HepG2 (cell line): Measurements from ENCODE around the gene INHBB. TPM values are rescaled to one million over a fixed set of nuclear protein-coding genes. Genes with fewer than 3 reads are reported as not detected.

Experiments used
- ATAC-seq: fragments of 200-7000 bp; cut with Tn5 transposase; 3 replicates; pipeline ENCODE4 v1.9.1; 2020; ENCODE audit warnings: mild to moderate bottlenecking, moderate library complexity
- BruUV-seq: library from RNA; stranded (reverse); fragments of 400-500 nt; replicated peaks from 2 replicates; lab custom pipeline; 2021; lab: Mats Ljungman, UMichigan
- CTCF ChIA-PET: fragments of 300-600 bp; formaldehyde crosslinking; extraction: SDS; loops from one replicate; lab custom pipeline; 2021; ENCODE audit warnings: low total read pairs, inconsistent platforms, low intra/inter-chr PET ratio; lab: Yijun Ruan, JAX
- POLR2A ChIA-PET: fragments of 350-600 bp; sonication (Branson Sonifier 250); formaldehyde crosslinking; loops from one replicate; lab custom pipeline; 2020; ENCODE audit warnings: antibody characterized with exemption, inconsistent platforms; lab: Yijun Ruan, JAX
- DNase-seq: peaks from one replicate; pipeline ENCODE4 v3.0.0-alpha.2; 2015; ENCODE audit warnings: low spot score
- FAIRE-seq: peaks from 3 replicates; lab custom pipeline; 2011; peaks lifted over from hg19 to GRCh38; lab: Jason Lieb, UNC
- H2AFZ ChIP-seq: one replicate; pipeline ENCODE4 v1.6.1; 2011; ENCODE audit warnings: low read length, inconsistent platforms
- H3K27ac ChIP-seq: fragments of 300-600 bp; 3 replicates; pipeline ENCODE4 v1.8.0; 2011; ENCODE audit warnings: mixed run types, mild to moderate bottlenecking, mixed read lengths, low read length, inconsistent platforms; ENCODE audit not compliant: insufficient read depth; ENCODE audit errors: extremely low read length
- H3K27me3 ChIP-seq, 2 experiments: fragments of 200-600 bp in 1 of 2; 2 replicates in 1 of 2; 3 replicates in 1 of 2; pipeline versions ENCODE4 v1.6.0 to v1.8.0; 2011; ENCODE audit warnings: low read length in 2 of 2, mild to moderate bottlenecking in 2 of 2, moderate library complexity in 2 of 2, inconsistent platforms in 1 of 2; ENCODE audit not compliant: insufficient read depth in 2 of 2, control insufficient read depth in 1 of 2
- H3K36me3 ChIP-seq, 2 experiments: fragments of 200-600 bp in 1 of 2; replicated peaks in 1 of 2; 2 replicates in 1 of 2; 3 replicates in 1 of 2; pipeline versions ENCODE4 v1.5.1 to v1.8.0; 2011; ENCODE audit warnings: low read length in 2 of 2, inconsistent platforms in 1 of 2; ENCODE audit not compliant: insufficient read depth in 2 of 2, control insufficient read depth in 1 of 2
- H3K4me1 ChIP-seq: 2 replicates; pipeline ENCODE4 v1.5.1; 2012; ENCODE audit warnings: low read length, inconsistent platforms; ENCODE audit not compliant: insufficient read depth
- H3K4me2 ChIP-seq: 2 replicates; pipeline ENCODE4 v1.6.0; 2011; ENCODE audit warnings: low read depth, low read length, inconsistent platforms
- H3K4me3 ChIP-seq, 3 experiments: fragments of 200-600 bp in 1 of 3; sonication (generic), shearing (Covaris generic) in 1 of 3; replicated peaks in 1 of 3; 2 replicates each; pipeline ENCODE4 v1.5.1; 2011 to 2016; ENCODE audit warnings: low read length in 3 of 3, inconsistent platforms in 2 of 3, low read depth in 2 of 3, mild to moderate bottlenecking in 2 of 3, control low read depth in 1 of 3, mixed read lengths in 1 of 3; ENCODE audit not compliant: insufficient read depth in 1 of 3
- H3K79me2 ChIP-seq: one replicate; pipeline ENCODE4 v1.6.1; 2011; ENCODE audit warnings: low read length, inconsistent platforms; ENCODE audit not compliant: insufficient read depth
- H3K9ac ChIP-seq: 2 replicates; pipeline ENCODE4 v1.6.0; 2011; ENCODE audit warnings: mild to moderate bottlenecking, low read depth, low read length, inconsistent platforms; ENCODE audit not compliant: insufficient read depth
- H3K9me3 ChIP-seq: 2 replicates; pipeline ENCODE4 v1.5.1; 2012; ENCODE audit warnings: mild to moderate bottlenecking, low read length
- H4K20me1 ChIP-seq: 2 replicates; pipeline ENCODE4 v1.6.0; 2011; ENCODE audit warnings: inconsistent platforms, mild to moderate bottlenecking, low read length, moderate library complexity; ENCODE audit not compliant: insufficient read depth
- ESRRA ChIP-seq: sonication (generic); formaldehyde crosslinking; IDR thresholded peaks from 2 replicates; pipeline ENCODE4 v1.5.1; 2020; ENCODE audit warnings: mild to moderate bottlenecking, low read depth, missing genetic modification reagents
- KLF9 ChIP-seq: IDR thresholded peaks from 2 replicates; pipeline ENCODE4 v1.6.1; 2016; ENCODE audit warnings: low read depth
- PCBP2 ChIP-seq: fragments of 200-400 bp; formaldehyde crosslinking; optimal IDR thresholded peaks from 2 replicates; pipeline ENCODE3; 2018; ENCODE audit warnings: low read length, low read depth; ENCODE audit not compliant: poor library complexity, severe bottlenecking
- ZNF280D ChIP-seq: sonication (generic); formaldehyde crosslinking; IDR thresholded peaks from 2 replicates; pipeline ENCODE4 v1.5.1; 2020; ENCODE audit warnings: mild to moderate bottlenecking, missing genetic modification reagents
- ZNF432 ChIP-seq: sonication (generic); formaldehyde crosslinking; IDR thresholded peaks from 2 replicates; pipeline ENCODE4 v1.5.0; 2020; ENCODE audit warnings: missing genetic modification reagents, mild to moderate bottlenecking, borderline replicate concordance
- ZNF7 ChIP-seq: IDR thresholded peaks from 2 replicates; pipeline ENCODE4 v1.6.1; 2016; ENCODE audit warnings: missing biosample characterization, missing genetic modification reagents
- WGBS: methylation state at CpG from one replicate; pipeline ENCODE4 v1.1.6; 2017; ENCODE audit warnings: low lambda C conversion rate; 5-methylcytosine and 5-hydroxymethylcytosine counted together
- in situ Hi-C: cut with HindIII; loops from 2 replicates; pipeline ENCODE4 v1.10.0; 2017; ENCODE audit warnings: low pct_unique_long_range_greater_than_20kb; ENCODE audit not compliant: extremely low pct_ligation_motif_present
- intact Hi-C: fragments of 100-400 bp; cut with micrococcal nuclease; formaldehyde crosslinking; loops from one replicate; pipeline ENCODE4 v1.10.0; 2022; ENCODE audit not compliant: unreplicated experiment
- polyA plus RNA-seq, 8 experiments: library from polyadenylated mRNA; depleted of rRNA in 3 of 8; stranded (reverse) in 7 of 8; unstranded in 1 of 8; fragments of >200 nt; fragmentation: Illumina TruSeq in 4 of 8; extraction: Trizol in 4 of 8; gene quantifications; 2 replicates each; pipeline versions ENCODE4 v1.2.1 to v1.2.3, GENCODE V29; 2011 to 2016; ENCODE audit warnings: low read depth in 4 of 8, missing spikeins in 1 of 8, mixed read lengths in 1 of 8; ENCODE audit not compliant: insufficient read depth in 1 of 8
- total RNA-seq, 5 experiments: library from RNA; depleted of rRNA; stranded (reverse); fragments of >200 nt; fragmentation: Illumina TruSeq; extraction: Trizol; gene quantifications; 2 replicates each; pipeline ENCODE4 v1.2.3, GENCODE V29; 2016; ENCODE audit warnings: low read depth in 1 of 5

Gene INHBB
- total and polyA plus RNA-seq, 2 of the 13 experiments (the other 11 are each of a cell fraction or from before 2014, with no cell fraction given): 0.20 to 1.7 TPM

GRCh38 chr2:120367649-120368048 lies 21.7 kb downstream of the INHBB start:
- peaks cover 5 to 64% of the 10 kb centered on the region in 2 experiments for H3K27me3 ChIP-seq
- TF ChIP-seq ZNF7 (CRISPR knock-in tag) (no peak), ZNF432 (CRISPR knock-in tag) (no peak), PCBP2 (no peak), KLF9 (CRISPR knock-in tag) (no peak), ESRRA (no peak), ZNF280D (CRISPR knock-in tag) (no peak)
- TF ChIP-seq, all 625 proteins: peak for 0
- Histone ChIP-seq H3K27ac (no peak overlapping the region), H3K4me1 (no peaks in the 10 kb centered on the region), H3K79me2 (no peaks in the 10 kb centered on the region), H3K4me2 (no peak overlapping the region), H3K36me3 (no peaks in the 10 kb centered on the region), H3K9me3 (no peaks in the 10 kb centered on the region), H3K9ac (no peak overlapping the region), H2AFZ (no peak overlapping the region), H3K4me3 (no peak overlapping the region), H4K20me1 (no peaks in the 10 kb centered on the region)
- in situ Hi-C loops: no loop called here
- WGBS: 2% methylated on average over 5 of the region's 5 CpGs
- no peak for DNase-seq
- POLR2A ChIA-PET: no interaction called here
- no peak for FAIRE-seq
- no TSS peak for BruUV-seq
- intact Hi-C loops: no loop called here
- no peak for ATAC-seq
- CTCF ChIA-PET: no interaction called here
